ENCODE data around the gene SNX24. TPM values are rescaled to one million over a fixed set of nuclear protein-coding genes. Genes with fewer than 3 reads are reported as not detected.
"Not testable (repeated sequence)": the region's sequence is repeated elsewhere in the genome, so short reads cannot be mapped to it uniquely, and the experiment has no call there.

The SNX24 gene
- polyA plus RNA-seq, 1 donor, result 13.0 TPM

DNA sequence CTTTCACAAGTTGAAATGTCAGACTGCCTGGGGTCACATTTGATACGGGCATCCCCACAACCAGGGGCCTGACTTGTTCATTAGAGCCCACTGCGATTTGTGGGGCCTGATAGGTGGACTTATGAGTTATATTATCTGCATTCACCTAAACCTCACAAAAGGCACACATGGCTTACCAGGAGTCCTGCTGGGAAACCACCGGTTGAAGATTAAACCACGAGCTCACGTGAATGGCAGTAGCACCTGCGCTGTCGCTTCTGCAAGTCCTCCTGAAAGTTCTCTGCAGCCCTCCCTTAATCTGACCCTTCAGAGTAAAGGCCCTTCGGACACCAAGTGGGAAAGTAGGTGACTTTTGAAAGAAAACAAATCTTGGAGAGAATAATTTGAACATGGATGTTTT lies 122.2 kb downstream of the SNX24 start:
- DNase-seq, result no peak

DNA sequence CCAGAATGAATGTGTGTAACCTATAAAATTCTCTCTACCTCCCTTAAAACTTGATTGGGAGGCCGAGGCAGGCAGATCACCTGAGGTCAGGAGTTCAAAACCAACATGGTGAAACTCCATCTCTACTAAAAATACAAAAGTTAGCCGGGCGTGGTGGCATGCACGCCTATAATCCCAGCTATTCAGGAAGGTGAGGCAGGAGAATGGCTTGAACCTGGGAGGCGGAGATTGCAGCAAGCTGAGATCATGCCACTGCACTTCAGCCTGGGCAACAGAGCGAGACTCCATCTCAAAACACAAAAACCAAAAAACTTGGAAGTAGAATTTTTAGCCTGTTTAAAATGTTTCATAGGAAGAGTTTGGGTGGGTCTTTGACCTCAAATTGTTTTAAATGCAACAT lies 122.6 kb downstream of the SNX24 start:
- not testable (repeated sequence) for DNase-seq

DNA sequence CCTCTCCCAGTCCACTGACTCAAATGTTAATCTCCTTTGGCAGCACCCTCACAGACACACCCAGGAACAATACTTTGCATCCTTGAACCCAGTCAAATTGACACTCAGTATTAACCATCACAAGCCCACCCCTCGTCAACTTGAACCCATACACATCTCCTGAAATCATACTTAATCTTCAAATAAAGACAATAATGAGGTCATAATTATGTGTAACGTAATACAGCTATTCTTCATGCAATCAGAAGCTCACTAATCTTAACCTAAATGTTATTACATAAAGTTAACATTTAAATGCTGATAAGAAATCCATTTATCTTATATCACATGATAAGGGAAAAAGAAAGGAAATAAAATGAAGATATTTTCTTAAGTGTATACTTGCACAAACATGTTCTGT lies 125.9 kb downstream of the SNX24 start:
- no peak for DNase-seq

DNA sequence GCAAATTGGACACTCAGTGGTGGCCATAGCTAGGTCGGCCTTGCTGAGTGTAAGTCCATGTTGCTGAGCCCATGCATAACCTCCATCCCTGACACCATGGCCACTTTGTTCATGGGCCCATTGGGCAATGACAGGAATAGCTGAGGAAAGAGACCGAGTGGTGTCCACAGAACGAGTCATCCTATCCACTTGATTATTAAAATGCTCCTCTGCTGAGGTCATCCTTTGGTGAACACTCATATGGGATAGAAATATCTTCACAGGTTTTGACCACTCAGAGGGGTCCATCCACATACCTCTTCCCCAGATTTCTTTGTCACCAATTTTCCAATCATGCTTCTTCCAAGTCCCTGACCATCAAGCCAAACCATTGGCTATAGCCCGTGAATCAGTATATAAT lies 127.5 kb downstream of the SNX24 start:
- DNase-seq, result no peak

DNA sequence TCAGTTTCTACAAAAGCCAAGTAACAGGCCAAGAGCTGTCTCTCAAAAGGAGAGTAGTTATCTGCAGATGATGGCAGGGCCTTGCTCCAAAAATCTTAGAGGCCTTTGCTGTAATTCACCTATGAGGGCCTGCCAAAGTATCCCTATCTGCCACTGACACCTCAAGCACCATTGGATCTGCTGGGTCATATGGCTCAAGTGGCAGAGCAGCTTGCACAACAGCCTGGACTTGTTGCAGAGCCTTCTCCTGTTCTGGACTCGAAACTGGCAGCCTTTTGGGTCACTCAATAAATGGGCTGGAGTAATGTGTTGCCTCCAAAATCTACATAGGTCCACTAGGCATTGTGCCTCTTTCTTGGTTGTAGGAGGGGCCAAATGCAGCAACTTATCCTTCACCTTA lies 128.3 kb downstream of the SNX24 start:
- DNase-seq, result not testable (repeated sequence)

DNA sequence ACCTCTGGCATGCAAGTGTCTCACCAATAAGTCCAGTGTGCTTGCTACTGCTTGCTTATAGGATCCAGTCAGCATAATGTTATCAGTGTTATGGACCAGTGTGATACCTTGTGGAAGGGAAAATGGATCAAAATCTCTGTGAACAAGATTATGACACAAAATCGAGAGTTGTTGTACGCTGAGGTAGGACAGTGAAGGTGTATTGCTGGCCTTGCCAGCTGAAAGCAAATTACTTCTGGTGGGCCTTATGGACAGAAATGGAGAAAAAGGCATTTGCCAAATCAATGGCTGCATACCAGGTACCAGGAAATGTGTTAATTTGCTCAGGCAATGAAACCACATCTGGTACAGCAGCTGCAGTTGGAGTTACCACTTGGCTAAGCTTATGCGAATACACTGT lies 128.8 kb downstream of the SNX24 start:
- not testable (repeated sequence) for DNase-seq

DNA sequence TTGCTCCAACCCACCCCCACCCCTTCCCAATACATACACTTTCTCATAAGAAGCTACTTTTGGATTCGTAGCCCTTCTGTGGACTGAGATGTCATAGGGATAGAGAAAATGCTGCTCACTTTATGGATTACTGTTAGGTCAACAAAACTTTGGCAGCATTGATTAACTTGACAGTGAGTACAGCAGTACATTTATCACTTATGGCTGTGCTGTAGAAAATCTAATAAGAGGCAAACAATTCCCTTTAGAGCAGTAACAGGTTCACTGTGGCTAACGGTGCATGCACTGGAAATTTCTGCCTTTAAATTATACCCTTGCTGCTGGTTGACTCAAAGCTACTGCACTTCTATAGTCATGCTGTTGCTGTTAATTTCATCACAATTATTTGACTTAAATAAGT lies 131.9 kb downstream of the SNX24 start:
- no peak for DNase-seq

DNA sequence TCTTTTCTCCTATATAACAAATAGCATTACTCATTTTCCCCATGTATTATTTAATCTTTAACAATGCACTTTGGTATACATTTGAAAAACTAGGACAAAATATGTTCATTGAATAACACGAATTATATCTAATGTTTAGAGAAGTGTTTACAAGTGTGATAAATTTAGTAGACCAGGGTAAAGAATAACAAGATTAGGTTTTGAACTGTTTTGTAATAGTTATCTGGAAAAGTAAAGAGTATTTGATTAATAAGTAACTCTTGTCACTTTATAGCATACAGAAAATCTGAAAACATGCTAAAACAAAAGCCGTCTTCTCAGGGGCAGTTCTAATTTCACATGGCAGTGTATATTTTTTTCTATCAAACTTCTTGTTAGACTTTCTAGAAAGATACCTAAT lies 132.7 kb downstream of the SNX24 start:
- no peak for DNase-seq

DNA sequence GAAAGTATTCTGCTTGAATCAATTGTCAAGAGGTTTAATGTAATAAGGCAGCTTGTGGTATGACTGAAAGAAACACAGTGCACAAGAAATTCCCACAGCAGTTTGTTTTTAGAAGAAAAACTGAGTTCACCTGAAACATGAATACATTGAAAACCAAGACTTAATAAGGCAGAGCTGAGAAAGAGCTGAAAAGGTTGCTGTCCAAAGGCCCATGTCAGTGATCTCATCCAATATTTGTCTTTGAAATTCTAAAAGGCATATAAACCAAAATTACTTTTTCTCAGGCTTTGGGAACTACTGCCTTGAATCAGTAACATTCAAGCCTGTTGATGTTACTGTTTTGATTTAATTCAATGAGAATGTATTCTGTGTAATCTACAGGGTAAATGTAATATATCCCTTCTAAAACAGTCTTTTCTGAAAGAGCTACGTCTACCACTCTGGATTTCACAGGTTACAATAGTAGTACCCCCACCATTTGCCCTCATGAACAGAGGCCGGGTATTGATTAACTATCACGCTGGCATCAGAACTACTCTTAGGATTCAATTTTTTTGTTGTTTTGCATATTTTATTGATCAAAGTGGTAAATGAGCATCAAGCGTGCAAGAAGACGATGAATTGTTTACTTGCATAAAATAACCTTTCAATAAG lies 133.4 kb downstream of the SNX24 start:
- DNase-seq, result no peak

DNA sequence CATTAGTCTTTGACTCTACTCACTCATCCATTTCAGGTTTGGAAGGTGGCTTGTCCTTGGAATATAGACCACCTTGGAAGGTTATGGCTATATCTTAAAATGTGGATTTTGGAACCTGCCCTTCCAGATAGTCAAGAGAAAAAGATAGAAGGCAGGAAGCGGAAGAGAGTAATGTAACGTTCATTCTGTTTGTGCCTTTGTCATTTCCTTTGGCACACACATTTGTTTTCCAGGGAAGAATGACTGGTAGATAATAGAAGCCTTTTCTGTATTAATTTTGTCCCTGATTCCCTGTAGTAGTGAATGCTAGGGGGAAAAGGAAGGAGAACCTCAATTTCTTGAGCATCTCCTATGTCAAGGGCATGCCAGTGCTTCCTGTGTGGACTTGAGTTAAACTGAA lies 136.4 kb downstream of the SNX24 start:
- DNase-seq, result no peak

DNA sequence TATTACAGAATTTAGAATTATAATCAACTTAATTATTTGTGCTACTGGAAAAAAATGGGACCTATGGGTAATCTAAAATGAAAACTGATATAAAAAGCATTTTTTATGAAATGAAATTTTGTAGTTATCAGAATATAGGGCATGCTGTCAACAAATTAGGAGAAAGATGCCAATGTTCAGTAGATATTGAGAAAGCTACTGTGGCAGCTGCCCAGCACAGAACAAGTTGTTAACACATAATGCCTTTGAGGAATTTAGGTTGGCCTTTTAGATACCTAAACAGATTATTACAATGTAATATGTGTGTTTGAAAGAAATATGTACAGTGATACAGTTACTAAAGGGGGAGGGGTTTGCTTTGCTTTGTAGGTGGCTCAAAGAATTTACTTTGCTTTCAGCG lies 137.0 kb downstream of the SNX24 start:
- DNase-seq, result no peak

DNA sequence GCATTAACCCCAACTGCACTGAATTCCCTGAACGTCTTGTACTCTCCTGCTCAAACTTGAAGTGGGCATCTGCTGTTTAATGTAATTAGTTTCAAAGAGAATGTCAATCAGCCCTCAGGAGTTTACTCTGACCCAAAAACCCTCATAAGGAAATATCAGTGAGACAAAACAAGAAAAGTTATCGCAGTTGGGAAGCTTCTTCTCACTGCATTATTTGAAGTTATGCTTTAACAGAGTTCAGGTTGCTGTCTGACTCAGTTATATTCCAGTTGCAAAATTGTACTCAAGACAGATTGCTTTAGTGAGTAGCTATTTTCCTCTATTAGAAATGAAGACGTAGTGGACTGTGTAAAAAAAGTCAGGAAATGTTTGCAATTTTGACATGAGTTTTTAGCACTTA lies 139.0 kb downstream of the SNX24 start:
- no peak for DNase-seq

DNA sequence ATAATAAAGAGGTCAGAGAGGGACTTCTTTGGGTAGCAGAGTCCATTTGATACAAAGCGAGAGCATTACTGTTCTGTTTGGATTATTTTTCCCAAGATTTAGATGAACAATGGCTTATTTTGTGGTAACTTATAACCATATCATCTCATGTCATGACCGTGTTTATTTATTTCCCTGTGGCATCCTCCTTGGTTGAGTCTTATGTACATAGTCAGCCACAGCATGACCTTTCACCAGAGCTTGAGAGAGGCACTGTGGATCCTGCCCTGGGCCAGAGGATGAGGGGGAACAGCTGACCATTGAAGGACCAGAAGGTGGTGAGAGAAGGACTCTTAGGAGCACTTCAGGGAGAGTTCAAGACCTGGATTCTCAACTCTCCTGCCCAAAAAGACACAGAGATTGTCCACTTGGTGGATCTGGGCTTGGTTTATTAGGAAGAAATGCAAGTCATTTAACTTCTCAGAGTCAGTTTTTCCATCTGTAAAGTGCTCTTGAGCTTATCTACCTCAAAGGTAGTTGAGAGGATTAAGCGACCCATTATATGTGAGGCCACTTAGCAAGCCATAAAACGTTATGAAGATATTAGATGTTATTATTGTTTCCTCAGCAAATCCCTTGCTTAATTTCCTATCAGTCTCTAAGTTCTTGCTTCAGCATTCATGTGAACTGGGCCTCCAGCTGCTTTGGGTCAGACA lies 139.7 kb downstream of the SNX24 start:
- no peak for DNase-seq

DNA sequence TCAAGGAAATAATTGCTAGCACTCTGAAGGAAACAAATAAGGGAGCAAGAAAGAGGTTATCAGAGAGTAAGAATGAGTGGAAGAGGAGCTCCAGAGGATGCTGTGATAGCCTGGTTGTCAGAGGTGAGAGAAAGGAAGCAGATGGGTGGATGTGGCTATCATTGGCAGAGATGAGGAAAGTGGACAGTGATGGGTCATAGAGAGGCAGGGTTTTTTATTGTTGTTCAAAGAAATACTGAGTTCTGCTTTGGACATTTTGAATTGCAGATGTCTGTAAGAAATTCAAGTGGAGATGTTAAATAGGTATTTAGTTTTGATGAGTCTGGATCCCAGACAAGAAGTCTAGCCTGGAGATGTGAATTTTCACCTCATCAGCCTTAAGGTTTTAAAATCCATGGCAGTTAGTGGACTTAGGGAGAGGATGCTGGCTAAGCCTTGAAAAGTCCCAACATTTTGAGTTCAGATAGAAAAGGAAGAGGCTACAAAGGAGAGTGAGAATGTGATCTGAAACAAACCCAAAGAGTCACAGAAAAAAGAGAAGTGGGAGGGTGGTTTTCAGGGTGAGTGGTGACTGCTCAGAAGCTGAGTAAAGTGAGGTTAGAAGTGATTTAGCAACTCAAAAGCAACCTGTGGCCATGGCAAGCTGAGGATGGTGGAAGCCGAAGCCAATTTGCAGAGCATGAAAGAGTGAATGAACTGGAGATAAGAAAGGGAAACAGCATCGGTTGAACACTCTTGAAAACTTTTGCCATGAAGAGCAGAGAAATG lies 140.7 kb downstream of the SNX24 start:
- DNase-seq, result no peak

DNA sequence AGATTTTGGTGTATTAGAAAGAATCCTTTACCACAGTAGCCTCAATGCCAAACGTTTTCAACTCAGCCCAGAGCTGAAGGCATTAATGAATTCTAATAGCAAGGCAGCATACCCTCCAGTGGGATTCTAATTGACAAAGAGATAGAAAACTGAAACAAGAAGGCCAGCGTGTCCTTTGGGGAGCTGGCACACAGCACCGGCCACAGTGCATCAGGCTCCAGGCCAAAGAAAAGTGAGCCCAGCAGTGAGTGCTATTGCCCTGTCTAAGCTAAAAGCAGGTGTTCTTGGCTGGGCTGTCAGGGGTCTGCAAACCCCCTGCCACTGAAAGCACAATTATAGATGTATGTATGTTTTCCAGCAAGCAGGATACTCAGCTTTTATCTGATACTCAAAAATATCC lies 150.7 kb downstream of the SNX24 start:
- no peak for DNase-seq

DNA sequence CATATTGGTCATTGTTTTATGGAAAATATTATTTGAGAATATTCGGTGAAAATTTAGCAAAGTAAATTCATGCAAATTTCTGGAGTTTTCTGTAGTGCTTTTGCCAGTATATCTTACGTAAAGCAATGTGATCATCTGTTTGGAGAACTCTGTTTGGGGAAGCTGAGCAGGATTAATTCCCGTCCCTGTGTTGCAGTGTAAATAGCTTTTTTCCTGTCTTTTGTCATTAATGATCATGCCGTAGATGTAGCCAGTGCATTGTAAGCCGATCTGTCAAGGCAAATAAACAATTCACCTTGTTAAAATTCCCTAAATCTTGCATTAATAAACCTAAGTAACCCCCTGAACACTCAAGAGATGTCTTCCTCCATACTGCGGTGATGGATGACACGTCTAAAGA lies 151.9 kb downstream of the SNX24 start:
- DNase-seq, result no peak

DNA sequence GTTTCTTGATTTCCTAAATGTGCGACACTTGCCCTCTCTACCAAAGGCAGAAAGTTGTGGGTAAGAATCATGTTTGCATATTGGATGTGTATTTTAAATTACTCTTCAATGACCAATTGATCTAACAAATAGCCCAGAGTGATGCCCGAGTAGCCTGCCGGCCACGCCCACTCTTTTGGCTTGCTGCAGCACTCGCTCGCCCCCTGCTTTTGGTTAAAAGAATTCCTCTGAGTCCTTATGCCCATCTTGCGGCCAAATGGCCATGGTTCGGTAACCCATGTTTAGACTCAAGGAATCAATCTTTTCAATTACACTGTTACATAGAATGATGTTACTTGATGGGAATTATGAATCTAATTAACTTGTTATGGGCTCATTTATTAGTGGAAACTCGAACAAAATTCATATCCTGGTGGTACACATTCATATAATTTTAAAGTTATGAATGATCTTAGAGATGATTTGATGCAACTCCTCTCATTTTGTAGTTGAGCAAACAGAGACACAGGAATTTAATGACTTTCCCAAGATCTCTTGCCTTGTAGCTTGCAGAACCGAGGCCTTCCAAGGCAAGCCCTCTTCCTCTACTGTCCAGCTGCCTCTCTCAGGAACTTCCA lies 154.6 kb downstream of the SNX24 start:
- no peak for DNase-seq

DNA sequence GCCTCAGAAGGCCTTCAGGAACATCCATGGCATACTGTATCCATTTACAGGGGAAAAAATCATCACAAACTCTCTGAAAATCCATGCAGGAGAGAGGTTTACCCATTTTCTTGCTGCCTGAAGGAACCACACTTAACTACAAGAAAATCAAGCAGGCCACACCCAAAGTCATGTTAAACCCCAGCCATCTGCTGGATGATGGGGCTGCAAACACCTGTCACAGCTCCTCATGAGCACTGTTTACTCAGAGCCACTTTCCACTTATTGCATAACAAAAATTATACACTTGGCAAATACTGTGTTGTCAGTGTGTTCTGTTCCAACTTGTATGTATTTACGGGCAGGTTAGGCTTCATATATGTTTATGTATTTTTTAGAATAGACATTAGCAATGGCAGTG lies 155.3 kb downstream of the SNX24 start:
- DNase-seq, result no peak

DNA sequence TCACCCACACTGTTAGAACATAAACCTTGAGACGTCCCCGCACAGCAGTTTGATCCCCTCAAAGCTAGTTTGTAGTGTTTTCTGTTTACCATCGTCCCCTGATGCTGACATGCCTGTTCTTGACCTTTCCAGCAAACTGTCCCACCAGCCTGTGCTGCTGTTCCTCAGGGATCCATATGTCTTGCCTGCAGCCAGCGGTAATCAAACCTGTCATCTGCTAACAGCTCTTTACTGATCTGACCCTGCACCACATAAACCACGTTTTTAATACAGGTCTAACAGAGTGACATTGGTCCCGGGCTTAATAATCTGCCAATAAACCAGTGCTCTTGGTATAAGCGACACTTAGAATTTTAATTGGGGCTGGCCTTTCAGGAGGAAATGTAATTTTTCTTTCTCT lies 156.4 kb downstream of the SNX24 start:
- no peak for DNase-seq

DNA sequence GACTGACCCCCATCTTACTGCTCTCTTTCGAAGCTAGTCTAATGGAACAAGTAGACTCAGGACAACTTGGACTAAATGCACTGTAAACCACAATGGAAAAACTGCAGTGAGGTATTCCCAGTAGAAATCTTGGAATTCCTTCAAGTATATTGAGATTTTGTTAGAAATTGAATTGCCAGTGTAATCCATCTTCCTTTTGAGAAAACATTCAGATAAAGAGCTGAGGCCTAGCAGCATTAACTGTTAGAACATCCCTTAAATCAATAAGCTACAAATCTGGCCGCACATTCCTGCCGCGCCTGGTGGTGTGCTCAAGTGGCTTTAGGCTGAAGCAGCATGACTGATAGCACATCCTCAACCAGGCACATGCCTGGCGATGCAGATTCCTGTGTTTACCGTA lies 161.8 kb downstream of the SNX24 start:
- no peak for DNase-seq

DNA sequence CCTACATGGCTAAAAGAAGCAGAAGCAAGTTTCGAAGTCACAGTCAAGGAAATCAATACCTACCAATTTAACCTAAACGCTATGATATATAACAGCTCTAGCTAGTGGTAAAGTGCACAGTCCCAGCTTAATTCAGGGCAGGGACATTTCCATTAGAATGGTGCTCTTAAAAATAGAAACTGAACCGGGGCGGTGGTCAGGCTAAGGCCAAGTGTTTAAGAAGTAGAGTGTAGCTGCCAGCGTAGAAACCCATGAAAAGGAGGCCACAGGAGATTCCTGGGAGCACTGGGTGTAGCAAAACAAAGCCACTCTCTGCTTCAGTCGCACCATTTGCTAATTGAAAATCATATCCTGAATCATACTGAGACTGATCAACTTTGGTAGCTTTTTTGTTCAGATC lies 162.3 kb downstream of the SNX24 start:
- no peak for DNase-seq

DNA sequence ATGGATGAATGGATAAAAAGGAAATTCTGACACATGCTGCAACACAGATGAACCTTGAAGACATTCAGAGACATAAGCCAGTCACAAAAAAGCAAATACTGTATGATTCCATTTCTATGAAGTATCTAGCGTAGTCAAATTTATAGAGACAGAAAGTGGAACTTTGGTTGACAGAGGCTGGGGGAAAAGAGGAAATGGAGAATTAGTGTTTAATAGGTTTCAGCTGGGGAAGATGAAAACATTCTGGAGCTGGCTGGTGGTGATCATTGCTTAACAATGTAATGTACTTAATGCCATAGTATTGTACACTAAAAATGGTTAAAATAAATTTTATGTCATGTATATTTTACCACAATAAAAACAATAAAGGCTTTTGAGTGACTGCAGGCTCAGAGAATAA lies 166.9 kb downstream of the SNX24 start:
- no peak for DNase-seq

DNA sequence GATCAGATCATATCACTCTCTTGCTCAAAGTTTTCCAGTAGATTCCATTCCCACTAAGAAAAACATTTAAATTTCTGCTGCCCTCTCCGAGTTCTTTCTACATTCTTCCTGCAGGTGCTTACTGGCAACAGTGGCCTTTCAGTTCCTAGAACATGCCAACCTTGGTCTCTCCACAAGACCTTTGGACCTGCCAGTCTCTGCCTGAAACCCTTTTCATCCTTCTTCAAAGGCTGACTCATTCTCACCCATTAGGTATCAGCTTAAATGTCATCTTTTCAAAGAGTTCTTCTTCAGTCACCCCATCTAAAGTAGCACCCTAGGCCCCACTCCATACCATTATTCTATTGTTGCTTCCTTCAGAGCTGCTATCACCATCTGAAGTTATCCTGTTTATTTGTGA lies 169.3 kb downstream of the SNX24 start:
- no peak for DNase-seq

DNA sequence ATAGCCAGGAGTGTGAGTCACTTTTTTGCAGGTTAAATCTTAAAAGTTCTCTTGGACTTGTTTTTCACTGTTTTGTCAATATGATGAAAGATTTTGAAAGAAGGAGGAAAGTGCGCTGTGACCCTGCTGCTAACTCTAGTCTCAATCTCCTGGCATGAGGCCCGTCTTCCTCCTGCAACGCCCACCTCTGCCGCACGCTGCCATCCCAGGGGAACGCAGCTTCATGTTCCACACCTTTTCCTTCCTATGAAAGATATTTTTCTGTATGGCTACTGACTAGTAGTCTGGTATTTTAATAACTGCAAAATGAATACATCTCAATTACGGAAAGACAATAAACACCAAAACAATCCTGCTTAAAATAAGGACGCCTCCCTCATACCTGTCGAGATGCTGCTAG lies 182.8 kb downstream of the SNX24 start:
- no peak for DNase-seq

Measured in hindlimb muscle (tissue), 1 donor.